Fibroblast of lung (primary cell): ENCODE data around the gene CMTR1. TPM values are rescaled to one million over a fixed set of nuclear protein-coding genes. Genes with fewer than 3 reads are reported as not detected.

ENCODE experiments used
- DNase-seq, 2 donors: peaks; one replicate each; pipeline versions ENCODE4 v3.0.0 to v3.0.0-alpha.2; 2010; ENCODE audit warnings: low read depth in 2 of 2
- H2AFZ ChIP-seq: 2 replicates; pipeline ENCODE4 v1.5.1; 2012; ENCODE audit warnings: low read length, control low read depth, inconsistent platforms
- H3K27ac ChIP-seq: 2 replicates; pipeline ENCODE4 v1.5.1; 2011; ENCODE audit warnings: low read length, control low read depth; ENCODE audit not compliant: insufficient read depth
- H3K27me3 ChIP-seq: 2 replicates; pipeline ENCODE4 v1.5.1; 2011; ENCODE audit warnings: mild to moderate bottlenecking, low read length; ENCODE audit not compliant: control insufficient read depth, insufficient read depth
- H3K36me3 ChIP-seq: 2 replicates; pipeline ENCODE4 v1.5.1; 2011; ENCODE audit warnings: low read length; ENCODE audit not compliant: control insufficient read depth, insufficient read depth
- H3K4me1 ChIP-seq: 2 replicates; pipeline ENCODE4 v1.5.1; 2011; ENCODE audit warnings: low read length; ENCODE audit not compliant: control insufficient read depth, insufficient read depth; ENCODE audit errors: extremely low read depth
- H3K4me2 ChIP-seq: 2 replicates; pipeline ENCODE4 v1.5.1; 2011; ENCODE audit warnings: low read length, control low read depth; ENCODE audit not compliant: insufficient read depth; ENCODE audit errors: extremely low read depth
- H3K4me3 ChIP-seq, 4 experiments: fragments of 200-600 bp in 1 of 4; sonication (generic) in 1 of 4; replicated peaks in 1 of 4; 2 replicates each; pipeline ENCODE4 v1.5.1; 2011 to 2016; ENCODE audit warnings: low read length in 4 of 4, low read depth in 3 of 4, mild to moderate bottlenecking in 3 of 4, control low read depth in 2 of 4, inconsistent platforms in 1 of 4, mixed read lengths in 1 of 4; ENCODE audit not compliant: insufficient read depth in 1 of 4; ENCODE audit errors: control extremely low read depth in 1 of 4
- H3K79me2 ChIP-seq: 2 replicates; pipeline ENCODE4 v1.5.1; 2012; ENCODE audit warnings: mild to moderate bottlenecking, low read length, inconsistent platforms; ENCODE audit not compliant: control insufficient read depth, insufficient read depth
- H3K9ac ChIP-seq: 2 replicates; pipeline ENCODE4 v1.5.1; 2011; ENCODE audit warnings: mild to moderate bottlenecking, low read length, control low read depth; ENCODE audit not compliant: insufficient read depth
- H3K9me3 ChIP-seq: 2 replicates; pipeline ENCODE4 v1.5.1; 2012; ENCODE audit warnings: low read depth, low read length; ENCODE audit not compliant: control insufficient read depth, insufficient read depth
- H4K20me1 ChIP-seq: 2 replicates; pipeline ENCODE4 v1.5.1; 2011; ENCODE audit warnings: low read length; ENCODE audit not compliant: control insufficient read depth, insufficient read depth; ENCODE audit errors: extremely low read depth
- EZH2 ChIP-seq: IDR thresholded peaks from 2 replicates; pipeline ENCODE4 v1.5.1; 2012; ENCODE audit warnings: low read length, control low read depth, mild to moderate bottlenecking; ENCODE audit errors: missing control alignments
- polyA plus RNA-seq, 2 donors: library from polyadenylated mRNA; depleted of rRNA in 1 of 2; stranded (reverse) in 1 of 2; unstranded in 1 of 2; fragments of >200 nt; gene quantifications; 2 replicates each; pipeline ENCODE4 v1.2.1, GENCODE V29; 2011 to 2012; ENCODE audit warnings: missing spikeins in 1 of 2
- total RNA-seq: library from RNA; depleted of rRNA; stranded (reverse); fragments of >200 nt; gene quantifications from 2 replicates; pipeline ENCODE4 v1.2.1, GENCODE V29; 2014
- TF ChIP-seq, protein P1 (sequence below), 2 donors: IDR thresholded peaks in 1 of 2; conservative IDR thresholded peaks in 1 of 2; 1 replicate in 1 of 2; 2 replicates in 1 of 2; pipeline ENCODE4 v1.5.1; 2011 to 2012; ENCODE audit warnings: low read length in 2 of 2, control low read depth in 1 of 2, inconsistent platforms in 1 of 2, low read depth in 1 of 2, mild to moderate bottlenecking in 1 of 2

Gene CMTR1
- total and polyA plus RNA-seq, 2 donors (not counting 1 experiment from before 2014, with no cell fraction given) = 27.0 to 44.8 TPM

DNA sequence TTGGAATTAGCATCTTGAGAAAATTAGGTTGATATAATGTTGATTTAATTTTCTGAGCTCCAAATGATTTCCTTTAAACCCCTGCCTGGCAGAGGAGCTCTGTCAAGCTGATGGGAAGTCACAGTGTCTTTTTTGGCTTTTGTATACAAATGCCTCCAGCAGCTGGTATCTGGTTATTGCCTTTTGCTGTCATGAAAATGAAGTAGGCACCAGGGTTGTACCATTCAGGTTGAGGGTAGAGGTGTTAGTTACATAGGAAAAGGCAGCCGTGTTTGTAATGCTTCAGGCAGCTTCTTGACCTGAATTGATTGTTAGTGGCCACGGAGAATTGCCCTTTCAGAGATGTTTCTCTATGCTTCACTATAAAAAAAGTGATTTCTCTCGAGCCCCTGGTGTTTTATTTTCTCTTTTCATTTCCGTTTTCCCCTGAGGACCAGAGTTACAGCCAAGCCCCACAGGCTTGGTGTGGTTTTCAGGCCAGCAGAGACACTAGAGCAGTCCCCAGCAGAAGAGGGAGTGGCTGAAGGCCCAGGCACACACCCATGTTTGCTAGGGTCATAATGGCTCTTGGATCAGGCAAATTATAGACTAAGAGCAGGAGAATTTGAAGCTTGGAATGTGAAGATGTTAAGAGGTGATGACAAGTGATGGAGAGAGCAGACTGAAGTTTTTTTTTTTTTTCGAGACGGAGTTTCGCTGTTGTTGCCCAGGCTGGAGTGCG is 21.6 kb downstream of the CMTR1 start:
- Histone ChIP-seq H3K4me1 (peaks cover 16% of the 10 kb centered on the region), H3K4me2 (no peak overlapping the region), H3K9ac (no peak overlapping the region), H3K79me2 (no peaks in the 10 kb centered on the region), H3K27ac (no peak overlapping the region), H3K27me3 (no peaks in the 10 kb centered on the region), H4K20me1 (no peaks in the 10 kb centered on the region), H2AFZ (no peak overlapping the region), H3K36me3 (peaks cover 16% of the 10 kb centered on the region), H3K9me3 (no peaks in the 10 kb centered on the region), H3K4me3 (no peak overlapping the region)
- no peak for DNase-seq
- TF ChIP-seq, protein P1, sequence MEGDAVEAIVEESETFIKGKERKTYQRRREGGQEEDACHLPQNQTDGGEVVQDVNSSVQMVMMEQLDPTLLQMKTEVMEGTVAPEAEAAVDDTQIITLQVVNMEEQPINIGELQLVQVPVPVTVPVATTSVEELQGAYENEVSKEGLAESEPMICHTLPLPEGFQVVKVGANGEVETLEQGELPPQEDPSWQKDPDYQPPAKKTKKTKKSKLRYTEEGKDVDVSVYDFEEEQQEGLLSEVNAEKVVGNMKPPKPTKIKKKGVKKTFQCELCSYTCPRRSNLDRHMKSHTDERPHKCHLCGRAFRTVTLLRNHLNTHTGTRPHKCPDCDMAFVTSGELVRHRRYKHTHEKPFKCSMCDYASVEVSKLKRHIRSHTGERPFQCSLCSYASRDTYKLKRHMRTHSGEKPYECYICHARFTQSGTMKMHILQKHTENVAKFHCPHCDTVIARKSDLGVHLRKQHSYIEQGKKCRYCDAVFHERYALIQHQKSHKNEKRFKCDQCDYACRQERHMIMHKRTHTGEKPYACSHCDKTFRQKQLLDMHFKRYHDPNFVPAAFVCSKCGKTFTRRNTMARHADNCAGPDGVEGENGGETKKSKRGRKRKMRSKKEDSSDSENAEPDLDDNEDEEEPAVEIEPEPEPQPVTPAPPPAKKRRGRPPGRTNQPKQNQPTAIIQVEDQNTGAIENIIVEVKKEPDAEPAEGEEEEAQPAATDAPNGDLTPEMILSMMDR (conservative IDR thresholded peaks at IDR 0.05 in 1 of 2, IDR thresholded peaks at IDR 0.05 in 1 of 2; ENCODE audit: low read depth in 1 of 2, low read length in 2 of 2) = no peak

DNA sequence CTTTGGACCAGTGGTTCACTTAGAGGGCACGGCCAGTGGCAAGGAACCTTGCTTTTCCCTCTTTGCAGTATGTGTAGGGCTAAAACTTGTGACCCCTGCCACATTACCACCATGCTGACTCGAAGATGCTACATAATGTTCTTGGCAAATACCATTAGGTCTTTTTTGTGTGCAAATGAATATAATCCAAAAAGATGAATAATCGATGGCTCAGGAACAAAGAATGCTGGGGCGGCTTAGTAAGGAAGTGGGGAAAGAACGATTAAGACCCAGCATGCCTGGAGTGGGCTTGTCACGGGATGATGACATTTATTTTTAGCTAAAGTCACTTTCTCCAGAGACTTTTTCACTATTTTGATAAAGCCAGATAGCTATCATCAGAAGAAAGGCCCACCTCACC is 23.1 kb downstream of the CMTR1 start:
- H3K4me1 ChIP-seq = peaks cover 16% of the 10 kb centered on the region
- peak overlapping the region; percentile 46 for H3K4me2 ChIP-seq
- H3K9me3 ChIP-seq = no peaks in the 10 kb centered on the region
- no peak overlapping the region for H3K4me3 ChIP-seq
- no peaks in the 10 kb centered on the region for H4K20me1 ChIP-seq
- peak overlapping the region; percentile 88 for H3K27ac ChIP-seq
- H3K79me2 ChIP-seq = no peaks in the 10 kb centered on the region
- DNase-seq = peak; percentile 59 to 87
- peaks cover 13% of the 10 kb centered on the region for H3K36me3 ChIP-seq
- H3K27me3 ChIP-seq = no peaks in the 10 kb centered on the region
- H2AFZ ChIP-seq = no peak overlapping the region
- no peak for TF ChIP-seq EZH2
- TF ChIP-seq, protein P1 (conservative IDR thresholded peaks at IDR 0.05 in 1 of 2, IDR thresholded peaks at IDR 0.05 in 1 of 2; ENCODE audit: low read depth in 1 of 2, low read length in 2 of 2) = no peak
- no peak overlapping the region for H3K9ac ChIP-seq

DNA sequence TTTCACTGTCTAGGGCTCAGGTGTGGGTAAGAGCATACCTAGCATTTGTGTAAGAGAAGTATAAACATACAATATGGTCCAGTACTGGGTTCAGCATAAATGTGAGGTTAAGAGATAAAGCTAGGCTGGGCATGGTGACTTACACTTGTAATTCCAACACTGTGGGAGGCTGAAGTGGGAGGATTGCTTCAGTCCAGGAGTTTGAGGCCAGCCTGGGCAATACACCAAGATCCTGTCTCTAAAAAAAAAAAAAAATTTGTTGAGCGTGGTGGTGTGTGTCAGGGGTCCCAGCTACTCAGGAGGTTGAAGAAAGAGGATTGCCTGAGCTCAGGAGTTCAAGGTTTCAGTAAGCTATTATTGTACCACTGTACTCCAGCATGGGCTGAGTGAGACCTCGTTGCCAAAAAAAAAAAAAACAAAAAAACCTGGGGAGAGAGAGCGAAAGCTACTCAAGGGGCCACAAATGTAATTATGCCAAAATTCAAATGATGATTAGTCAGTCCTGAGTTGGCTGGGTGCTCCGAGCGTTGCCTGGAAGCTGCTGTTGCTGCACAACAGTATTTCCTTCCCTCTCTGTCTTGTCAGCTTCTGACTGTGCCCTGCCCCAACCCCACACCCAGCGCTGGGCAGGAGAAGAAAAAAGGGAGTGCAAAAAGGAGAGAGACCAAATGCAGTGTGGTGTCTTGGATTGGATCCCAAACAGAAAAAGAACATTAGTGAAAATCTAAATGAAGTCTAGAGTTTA is 24.0 kb downstream of the CMTR1 start:
- H2AFZ ChIP-seq = no peak overlapping the region
- DNase-seq = peak; percentile 86 to 93
- peaks cover 16% of the 10 kb centered on the region for H3K4me1 ChIP-seq
- peak overlapping the region; percentile 88 for H3K27ac ChIP-seq
- peak overlapping the region; percentile 17 for H3K4me2 ChIP-seq
- no peaks in the 10 kb centered on the region for H4K20me1 ChIP-seq
- no peak overlapping the region for H3K4me3 ChIP-seq
- H3K27me3 ChIP-seq = no peaks in the 10 kb centered on the region
- peaks cover 10% of the 10 kb centered on the region for H3K36me3 ChIP-seq
- TF ChIP-seq EZH2 = no peak
- no peak overlapping the region for H3K9ac ChIP-seq
- no peaks in the 10 kb centered on the region for H3K79me2 ChIP-seq
- no peaks in the 10 kb centered on the region for H3K9me3 ChIP-seq
